ENCODE results near the gene EGLN1. TPM values are rescaled to one million over a fixed set of nuclear protein-coding genes. Genes with fewer than 3 reads are reported as not detected.

Gene EGLN1
- polyA plus RNA-seq, 1 of the 3 experiments (the other 2 are of a cell fraction): 10.7 TPM

DNA sequence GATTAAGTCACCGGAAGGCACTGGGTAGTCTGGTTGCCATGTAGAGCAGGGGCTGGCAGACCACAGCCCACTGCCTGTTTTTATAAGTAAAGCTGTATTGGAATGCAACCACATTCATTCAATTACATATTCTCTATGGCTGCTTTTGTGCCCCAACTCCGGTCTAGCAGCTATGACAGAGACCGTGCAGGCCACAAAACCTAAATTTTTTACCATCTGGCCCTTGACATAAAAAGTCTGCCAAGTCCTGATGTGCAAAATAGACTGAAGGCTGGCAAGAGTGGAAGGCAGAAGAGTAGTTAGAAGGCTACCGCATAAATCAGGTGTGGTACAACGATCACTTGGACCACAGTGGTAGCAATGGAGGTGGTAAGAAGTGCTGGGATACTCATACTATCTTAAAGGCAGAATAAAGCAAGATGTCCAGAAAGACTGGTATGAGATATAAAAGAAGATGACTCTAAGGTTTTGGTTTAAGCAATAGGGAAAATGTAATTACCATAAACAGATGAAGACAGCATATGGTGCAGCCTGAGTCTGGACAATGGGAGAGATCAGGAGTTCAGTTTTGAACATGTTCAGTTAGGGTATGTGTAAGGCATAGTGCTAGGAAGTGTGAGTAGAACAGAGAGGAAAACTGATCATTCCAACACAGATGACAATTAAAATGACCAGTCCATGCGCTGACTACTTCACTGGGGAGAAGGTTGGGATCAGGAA is 37.2 kb downstream of the EGLN1 start:
- H3K36me3 ChIP-seq (replicated peaks in 1 of 2; ENCODE audit: control insufficient read depth in 1 of 2, insufficient read depth in 2 of 2, low read length in 1 of 2): no peaks in the 10 kb centered on the region
- no peak overlapping the region for H3K4me3 ChIP-seq (ENCODE audit: low read depth in 2 of 2, low read length in 1 of 2)
- ChIA-PET POLR2A (no interaction called here), CTCF (interaction anchor here (0.8 kb wide), 1 partner anchor 27 kb away, joined by 3 read pairs; no protein-coding TSS in a partner anchor)
- H3K79me2 ChIP-seq (ENCODE audit: insufficient read depth): peaks cover 98% of the 10 kb centered on the region
- H2AFZ ChIP-seq (ENCODE audit: low read depth): no peak overlapping the region
- H4K20me1 ChIP-seq (ENCODE audit: insufficient read depth): 0 out of 2 replicates have a peak, but pooled peaks cover 11% of the 10 kb centered on the region
- DNase-seq: no peak
- H3F3A ChIP-seq (replicated peaks; ENCODE audit: insufficient read depth): peaks cover 10% of the 10 kb centered on the region
- no peak overlapping the region for H3K27ac ChIP-seq (ENCODE audit: low read depth in 2 of 2, low read length in 1 of 2)
- H3K9me2 ChIP-seq: no peaks in the 10 kb centered on the region
- H3K4me2 ChIP-seq: no peak overlapping the region
- no peak for TF ChIP-seq POLR2AphosphoS5 (IDR thresholded peaks at IDR 0.05; ENCODE audit: low read depth, low read length)
- 96% methylated on average over 6 of the region's 6 CpGs for WGBS (ENCODE audit: low lambda C conversion rate)
- no peaks in the 10 kb centered on the region for H3K27me3 ChIP-seq (ENCODE audit: insufficient read depth)
- no peaks in the 10 kb centered on the region for H3K9me3 ChIP-seq
- H3K9ac ChIP-seq: no peak overlapping the region
- peaks cover 5 to 11% of the 10 kb centered on the region in 2 experiments; a peak in 3 of 4 replicates for H3K4me1 ChIP-seq (ENCODE audit: control insufficient read depth in 1 of 2, insufficient read depth in 2 of 2, low read depth in 1 of 2, low read length in 1 of 2)

DNA sequence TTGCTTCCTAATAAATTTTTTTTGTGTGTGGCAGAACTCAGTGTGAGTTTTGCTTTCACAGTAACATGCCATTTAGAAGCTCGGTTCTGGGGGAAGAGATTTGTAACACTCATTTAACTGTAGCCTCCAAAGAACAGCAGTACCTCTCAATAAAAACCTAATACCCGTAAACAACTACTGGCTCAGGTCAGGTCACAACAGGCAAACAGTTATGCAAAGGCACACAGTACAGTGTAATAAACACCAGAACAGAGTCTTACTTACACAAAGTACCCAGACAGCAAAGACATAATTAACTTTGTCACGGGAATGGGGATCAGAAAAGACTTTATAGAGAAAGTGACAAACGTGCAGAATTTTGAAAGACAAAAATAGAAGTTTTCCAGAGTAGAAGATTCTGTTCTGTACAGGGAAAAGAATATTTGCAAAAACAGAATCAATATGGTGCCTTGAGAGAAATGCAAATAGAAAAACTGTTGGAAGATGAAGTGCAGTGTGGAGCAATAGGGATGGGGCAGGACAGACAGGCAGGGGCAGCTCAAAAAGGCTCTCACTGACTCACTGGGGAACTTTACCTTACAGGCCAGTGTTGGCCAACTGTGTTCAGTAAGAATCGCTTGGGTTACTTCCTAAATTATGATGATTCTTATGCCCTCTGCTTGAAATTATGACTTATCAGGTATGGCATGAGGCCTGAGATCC is 38.8 kb downstream of the EGLN1 start:
- H3F3A ChIP-seq (replicated peaks; ENCODE audit: insufficient read depth): peaks cover 5% of the 10 kb centered on the region
- no peaks in the 10 kb centered on the region for H3K9me3 ChIP-seq
- no peak for DNase-seq
- TF ChIP-seq RCOR1 (IDR thresholded peaks at IDR 0.05; ENCODE audit: low read length): no peak
- TF ChIP-seq, protein P1, sequence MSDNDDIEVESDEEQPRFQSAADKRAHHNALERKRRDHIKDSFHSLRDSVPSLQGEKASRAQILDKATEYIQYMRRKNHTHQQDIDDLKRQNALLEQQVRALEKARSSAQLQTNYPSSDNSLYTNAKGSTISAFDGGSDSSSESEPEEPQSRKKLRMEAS (IDR thresholded peaks at IDR 0.05; ENCODE audit: low read depth): no peak
- TF ChIP-seq EZH2phosphoT487 (IDR thresholded peaks at IDR 0.05; ENCODE audit: borderline replicate concordance, low read depth): no peak
- TF ChIP-seq, protein P2, sequence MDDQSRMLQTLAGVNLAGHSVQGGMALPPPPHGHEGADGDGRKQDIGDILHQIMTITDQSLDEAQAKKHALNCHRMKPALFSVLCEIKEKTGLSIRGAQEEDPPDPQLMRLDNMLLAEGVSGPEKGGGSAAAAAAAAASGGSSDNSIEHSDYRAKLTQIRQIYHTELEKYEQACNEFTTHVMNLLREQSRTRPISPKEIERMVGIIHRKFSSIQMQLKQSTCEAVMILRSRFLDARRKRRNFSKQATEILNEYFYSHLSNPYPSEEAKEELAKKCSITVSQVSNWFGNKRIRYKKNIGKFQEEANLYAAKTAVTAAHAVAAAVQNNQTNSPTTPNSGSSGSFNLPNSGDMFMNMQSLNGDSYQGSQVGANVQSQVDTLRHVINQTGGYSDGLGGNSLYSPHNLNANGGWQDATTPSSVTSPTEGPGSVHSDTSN (IDR thresholded peaks at IDR 0.05): no peak
- no peak for TF ChIP-seq FOXJ3 (CRISPR knock-in tag; IDR thresholded peaks at IDR 0.05)
- TF ChIP-seq NRF1 (IDR thresholded peaks at IDR 0.05; ENCODE audit: low read depth, low read length): no peak
- TF ChIP-seq SIN3A (IDR thresholded peaks at IDR 0.05; ENCODE audit: borderline replicate concordance, low read depth, low read length): no peak
- no peak for TF ChIP-seq SMC3 (IDR thresholded peaks at IDR 0.05; ENCODE audit: low read depth, low read length)
- TF ChIP-seq, protein P3, sequence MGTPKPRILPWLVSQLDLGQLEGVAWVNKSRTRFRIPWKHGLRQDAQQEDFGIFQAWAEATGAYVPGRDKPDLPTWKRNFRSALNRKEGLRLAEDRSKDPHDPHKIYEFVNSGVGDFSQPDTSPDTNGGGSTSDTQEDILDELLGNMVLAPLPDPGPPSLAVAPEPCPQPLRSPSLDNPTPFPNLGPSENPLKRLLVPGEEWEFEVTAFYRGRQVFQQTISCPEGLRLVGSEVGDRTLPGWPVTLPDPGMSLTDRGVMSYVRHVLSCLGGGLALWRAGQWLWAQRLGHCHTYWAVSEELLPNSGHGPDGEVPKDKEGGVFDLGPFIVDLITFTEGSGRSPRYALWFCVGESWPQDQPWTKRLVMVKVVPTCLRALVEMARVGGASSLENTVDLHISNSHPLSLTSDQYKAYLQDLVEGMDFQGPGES (IDR thresholded peaks at IDR 0.05; ENCODE audit: low read depth, low read length): no peak
- no peak for TF ChIP-seq FOXM1 (IDR thresholded peaks at IDR 0.05; ENCODE audit: low read depth)
- peaks cover 98% of the 10 kb centered on the region for H3K79me2 ChIP-seq (ENCODE audit: insufficient read depth)
- 86% methylated on average over 5 of the region's 5 CpGs for WGBS (ENCODE audit: low lambda C conversion rate)
- H2AFZ ChIP-seq (ENCODE audit: low read depth): no peak overlapping the region
- ChIA-PET POLR2A (no interaction called here), CTCF (no interaction called here)
- no peaks in the 10 kb centered on the region for H3K9me2 ChIP-seq
- no peak overlapping the region for H3K27ac ChIP-seq (ENCODE audit: low read depth in 2 of 2, low read length in 1 of 2)
- H3K27me3 ChIP-seq (ENCODE audit: insufficient read depth): no peaks in the 10 kb centered on the region
- H3K36me3 ChIP-seq (replicated peaks in 1 of 2; ENCODE audit: control insufficient read depth in 1 of 2, insufficient read depth in 2 of 2, low read length in 1 of 2): no peaks in the 10 kb centered on the region
- no peak overlapping the region for H3K9ac ChIP-seq
- peaks cover under 1 to 5% of the 10 kb centered on the region in 2 experiments; a peak in 3 of 4 replicates for H3K4me1 ChIP-seq (ENCODE audit: control insufficient read depth in 1 of 2, insufficient read depth in 2 of 2, low read depth in 1 of 2, low read length in 1 of 2)
- H3K4me2 ChIP-seq: no peak overlapping the region
- no peak overlapping the region for H3K4me3 ChIP-seq (ENCODE audit: low read depth in 2 of 2, low read length in 1 of 2)
- 0 out of 2 replicates have a peak, but pooled peaks cover 14% of the 10 kb centered on the region for H4K20me1 ChIP-seq (ENCODE audit: insufficient read depth)

All from SK-N-SH (cell line).